HG03025 (cell line): ENCODE measurements around the gene PARP11.
"Not testable (repeated sequence)": the region's sequence is repeated elsewhere in the genome, so short reads cannot be mapped to it uniquely, and the experiment has no call there.

Source experiments
- ATAC-seq: cut with Tn5 transposase; IDR thresholded peaks from one replicate; pipeline ENCODE4 v1.9.1; 2021; ENCODE audit warnings: mild to moderate bottlenecking, moderate library complexity; ENCODE audit not compliant: unreplicated experiment, low FRiP score

The PARP11 gene

DNA sequence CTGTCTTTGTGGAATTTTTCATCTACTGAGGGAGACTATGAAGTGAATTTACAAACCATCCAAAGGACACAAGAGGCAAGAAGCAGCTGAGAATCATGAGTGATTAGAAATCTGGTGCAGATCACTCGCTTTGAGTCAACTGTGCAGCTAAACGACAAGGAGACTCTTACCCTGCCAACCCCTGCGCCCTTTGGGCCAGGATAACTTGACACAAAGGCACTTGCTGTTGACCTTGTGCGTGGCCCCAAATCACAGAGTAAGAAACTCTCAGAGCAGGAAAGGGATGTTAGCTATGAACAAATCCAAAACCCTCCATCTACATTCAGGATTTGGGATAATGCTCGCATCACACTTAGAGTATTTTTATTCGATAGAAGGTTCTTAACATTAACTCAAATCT, 11.5 kb upstream of the PARP11 start:
- ATAC-seq, result no peak

- no peak for ATAC-seq
Measured at GRCh38 chr12:3882896-3883564, 9.8 kb upstream of the PARP11 start.

DNA sequence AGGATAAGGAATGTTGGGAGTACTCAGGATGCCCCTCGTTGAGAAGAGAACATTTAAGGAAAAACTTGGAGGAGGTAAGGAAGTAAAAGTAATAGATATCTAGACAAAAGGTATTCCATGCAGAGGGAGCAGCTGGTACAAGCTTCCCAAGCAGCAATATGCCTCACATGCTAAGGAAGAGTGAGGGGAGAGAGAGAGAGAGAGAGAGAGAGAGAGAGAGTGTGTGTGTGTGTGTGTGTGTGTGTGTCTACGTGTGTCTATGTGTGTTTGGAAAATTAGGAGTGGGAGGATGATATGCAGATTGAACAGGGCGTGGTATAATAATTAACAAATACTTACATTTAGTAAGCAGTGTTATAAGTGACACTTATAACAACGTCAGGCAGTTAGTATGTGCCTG, 9.2 kb upstream of the PARP11 start:
- ATAC-seq, result no peak

DNA sequence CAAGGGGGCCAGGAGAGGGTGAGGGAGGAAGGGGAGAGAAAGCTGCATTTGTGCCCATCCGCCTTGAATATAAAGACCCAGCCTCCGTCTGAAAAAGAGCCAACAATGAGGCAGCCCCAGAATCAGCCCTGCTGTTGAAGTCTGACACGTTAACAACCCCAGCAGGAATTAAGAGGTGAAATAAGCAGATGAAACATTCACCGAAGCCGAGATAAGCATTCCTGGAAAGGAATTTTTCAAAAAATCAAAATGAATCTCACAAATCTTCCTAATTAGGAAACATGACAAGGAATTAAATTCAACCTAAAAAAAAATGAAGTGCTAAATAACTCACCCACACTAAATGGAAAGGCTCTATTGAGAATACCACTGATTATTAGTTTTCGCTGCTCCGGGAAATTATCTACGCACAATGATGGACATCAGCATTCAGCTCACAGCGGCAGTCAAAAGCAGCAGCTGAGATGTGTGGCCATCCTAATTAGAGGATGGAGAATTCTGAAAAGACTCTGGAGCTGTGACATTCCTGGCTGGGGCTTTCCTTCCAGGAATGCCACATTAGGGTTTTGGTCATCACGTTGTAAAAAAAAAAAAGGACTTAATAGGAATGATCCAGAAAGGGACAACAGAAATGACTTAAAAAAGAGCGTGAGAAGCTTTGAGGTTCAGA, 8.2 kb upstream of the PARP11 start:
- ATAC-seq, result no peak

- no peak for ATAC-seq
Measured at GRCh38 chr12:3879846-3880245, 6.6 kb upstream of the PARP11 start.

- ATAC-seq, result no peak
Measured at GRCh38 chr12:3871356-3871755, 1.8 kb downstream of the PARP11 start.

GRCh38 chr12:3869865-3870264, 3.3 kb downstream of the PARP11 start:
- ATAC-seq, result no peak

- ATAC-seq, result no peak
Measured at GRCh38 chr12:3869433-3869832, 3.8 kb downstream of the PARP11 start.

DNA sequence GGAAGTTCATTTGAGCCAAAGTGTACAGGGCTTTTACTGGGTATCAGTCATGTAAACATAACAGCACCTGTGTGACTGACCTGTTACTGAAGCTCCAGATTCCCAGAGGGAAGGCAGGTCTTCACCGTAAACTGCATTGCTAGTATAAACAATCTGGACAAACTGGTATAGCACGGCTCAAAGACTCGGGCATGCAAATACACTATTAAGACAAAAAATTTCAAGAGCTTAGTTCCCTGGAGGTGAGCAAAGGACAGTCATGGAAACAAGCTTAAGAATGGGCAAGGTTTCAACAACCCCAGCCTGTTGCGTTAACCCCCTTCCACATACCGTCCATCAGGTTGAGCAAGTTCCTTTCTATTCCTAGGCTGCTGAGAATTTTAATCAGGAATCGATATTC, 9.4 kb downstream of the PARP11 start:
- ATAC-seq, result no peak

DNA sequence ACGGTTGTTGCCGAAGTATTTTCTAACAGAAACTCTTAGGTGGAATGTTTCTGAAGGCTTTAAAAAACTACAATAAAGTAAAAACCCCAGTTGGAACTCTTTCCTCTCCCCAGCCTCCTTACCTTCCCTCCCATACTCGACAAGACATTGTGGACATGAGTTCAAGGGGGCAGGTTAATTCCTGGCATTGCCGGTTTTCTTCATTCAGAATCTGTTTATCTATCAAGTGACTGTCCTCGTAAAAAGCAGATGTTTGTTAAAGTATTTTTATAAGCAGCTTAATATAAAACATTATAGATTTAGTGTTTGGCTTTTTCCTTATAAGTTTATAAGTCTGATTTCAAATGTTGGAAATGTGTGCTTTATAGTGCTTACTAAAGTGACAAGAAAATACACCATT, 30.7 kb downstream of the PARP11 start:
- no peak for ATAC-seq

- ATAC-seq, result no peak
Measured at GRCh38 chr12:3841783-3842182, 31.4 kb downstream of the PARP11 start.

DNA sequence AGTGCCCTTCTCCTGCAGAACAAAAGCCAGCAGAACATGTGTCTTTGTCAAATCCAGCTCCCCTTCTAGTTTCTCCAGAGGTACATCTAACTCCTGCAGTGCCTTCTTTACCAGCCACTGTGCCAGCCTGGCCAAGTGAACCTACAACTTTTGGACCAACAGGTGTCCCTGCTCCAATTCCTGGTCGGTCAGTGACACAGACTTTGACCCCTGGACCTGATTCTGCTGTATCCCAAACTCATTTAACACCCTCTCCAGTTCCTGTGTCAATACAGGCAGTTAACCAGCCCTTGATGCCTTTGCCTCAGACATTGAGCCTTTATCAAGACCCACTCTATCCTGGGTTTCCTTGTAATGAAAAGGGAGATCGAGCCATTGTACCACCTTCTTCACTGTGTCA, 32.4 kb downstream of the PARP11 start:
- not testable (repeated sequence) for ATAC-seq

GRCh38 chr12:3839745-3840144, 33.5 kb downstream of the PARP11 start:
- ATAC-seq, result not testable (repeated sequence)

DNA sequence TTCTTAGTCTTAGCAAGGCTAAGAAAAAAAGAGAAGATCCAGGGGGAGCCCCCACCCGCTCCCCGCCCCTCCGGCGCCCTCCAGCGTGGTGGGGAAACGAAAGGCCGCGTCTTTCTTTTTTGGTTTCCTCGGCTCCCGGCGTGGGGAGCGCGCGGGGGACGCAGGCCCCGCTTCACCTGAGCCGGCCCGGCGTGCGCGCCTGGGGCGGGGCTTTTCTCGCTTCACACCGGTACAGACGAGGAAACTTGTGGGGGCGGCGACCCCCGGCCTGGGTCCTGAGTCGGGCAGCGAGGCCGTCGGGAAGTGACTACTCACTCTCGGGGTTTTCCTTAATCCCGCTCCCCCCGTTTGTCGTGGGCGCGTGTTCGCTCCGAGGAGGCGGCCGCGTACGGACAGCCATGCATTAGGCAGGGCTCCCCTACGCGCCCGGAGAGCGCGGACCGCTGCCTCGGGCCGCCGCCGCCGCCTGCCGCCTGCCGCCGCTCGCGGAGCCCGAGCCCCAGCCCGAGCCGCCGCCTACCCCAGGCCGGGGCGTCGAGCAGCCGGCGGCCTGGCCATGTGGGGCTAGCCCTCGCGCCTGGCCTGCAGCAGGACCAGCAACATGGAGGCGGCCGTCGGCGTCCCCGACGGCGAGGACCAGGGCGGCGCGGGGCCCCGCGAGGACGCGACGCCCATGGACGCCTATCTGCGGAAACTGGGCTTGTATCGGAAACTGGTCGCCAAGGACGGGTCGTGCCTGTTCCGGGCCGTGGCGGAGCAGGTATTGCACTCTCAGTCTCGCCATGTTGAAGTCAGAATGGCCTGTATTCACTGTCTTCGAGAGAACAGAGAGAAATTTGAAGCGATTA, 34.3 kb downstream of the PARP11 start:
- peak; percentile 39 for ATAC-seq

DNA sequence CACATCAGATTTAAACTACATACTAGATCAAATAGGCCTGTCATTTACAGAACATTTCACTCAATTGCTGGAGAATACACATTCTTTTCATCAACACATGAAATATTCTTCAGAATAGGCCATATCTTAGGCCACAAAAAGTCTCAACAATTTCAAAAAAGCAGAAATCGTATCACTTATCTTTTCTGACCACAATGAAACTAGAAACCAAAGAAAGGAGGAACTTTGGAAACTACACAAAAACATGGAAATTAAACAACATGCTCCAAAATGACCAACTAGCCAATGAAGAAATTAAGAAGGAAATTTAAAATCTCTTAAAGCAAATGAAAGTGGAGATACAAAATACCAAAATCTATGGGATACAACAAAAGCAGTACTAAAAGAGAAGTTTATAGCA, 35.1 kb downstream of the PARP11 start:
- ATAC-seq, result no peak

GRCh38 chr12:3837049-3837448, 36.1 kb downstream of the PARP11 start:
- ATAC-seq, result no peak

DNA sequence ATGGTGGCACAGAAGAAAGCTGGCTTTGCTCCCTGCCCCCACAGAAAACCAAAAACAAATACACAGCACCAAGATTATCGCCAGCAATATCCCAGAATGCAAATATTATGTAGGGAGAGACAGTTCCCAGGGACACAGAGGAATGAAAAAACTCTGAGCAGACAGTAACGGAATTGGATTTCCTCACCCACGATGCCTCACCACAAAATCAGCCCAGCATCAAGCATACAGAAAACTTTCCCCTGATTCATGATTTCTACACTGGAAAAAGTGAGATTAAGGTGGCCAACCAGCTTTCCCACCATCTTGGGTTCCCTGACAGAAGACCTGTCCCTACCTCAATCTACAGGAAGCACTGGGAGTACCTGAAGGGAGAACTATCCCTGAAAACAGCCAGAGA, 36.6 kb downstream of the PARP11 start:
- ATAC-seq, result no peak

DNA sequence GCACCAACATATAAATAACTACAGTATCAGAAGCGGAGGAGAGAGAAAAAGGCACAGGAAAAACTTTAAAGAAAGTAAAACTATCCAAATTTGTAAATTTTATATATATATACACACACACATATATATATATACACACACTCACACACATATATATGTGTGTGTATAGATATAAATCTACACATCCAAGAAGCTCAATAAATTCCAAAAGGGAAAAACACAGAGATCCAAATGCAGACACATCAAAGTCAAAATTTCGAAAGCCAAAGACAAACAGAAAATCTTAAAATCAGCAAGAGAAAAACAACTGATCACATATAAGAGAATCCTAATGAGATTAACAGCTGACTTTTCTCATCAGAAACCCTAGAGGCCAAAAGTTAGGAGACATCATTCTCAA, 37.3 kb downstream of the PARP11 start:
- no peak for ATAC-seq

DNA sequence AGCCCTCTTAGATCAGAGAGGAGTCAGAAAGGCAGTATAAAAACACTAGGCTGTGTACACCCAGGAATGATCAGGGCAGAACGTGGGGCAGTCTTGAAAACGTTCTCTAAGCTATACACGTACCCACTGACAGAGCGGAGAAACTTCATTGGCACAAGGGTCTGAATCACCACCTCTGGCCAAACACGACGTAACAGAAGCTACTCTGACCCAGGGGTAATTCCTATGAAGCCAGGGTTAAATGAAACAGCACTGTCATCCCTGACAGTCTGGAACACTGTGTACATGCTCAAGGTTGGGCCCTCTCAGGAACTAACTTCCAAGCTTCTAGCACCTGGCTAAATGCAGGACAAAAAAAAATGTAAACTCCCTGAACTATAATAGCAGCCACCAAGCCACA, 38.4 kb downstream of the PARP11 start:
- no peak for ATAC-seq

DNA sequence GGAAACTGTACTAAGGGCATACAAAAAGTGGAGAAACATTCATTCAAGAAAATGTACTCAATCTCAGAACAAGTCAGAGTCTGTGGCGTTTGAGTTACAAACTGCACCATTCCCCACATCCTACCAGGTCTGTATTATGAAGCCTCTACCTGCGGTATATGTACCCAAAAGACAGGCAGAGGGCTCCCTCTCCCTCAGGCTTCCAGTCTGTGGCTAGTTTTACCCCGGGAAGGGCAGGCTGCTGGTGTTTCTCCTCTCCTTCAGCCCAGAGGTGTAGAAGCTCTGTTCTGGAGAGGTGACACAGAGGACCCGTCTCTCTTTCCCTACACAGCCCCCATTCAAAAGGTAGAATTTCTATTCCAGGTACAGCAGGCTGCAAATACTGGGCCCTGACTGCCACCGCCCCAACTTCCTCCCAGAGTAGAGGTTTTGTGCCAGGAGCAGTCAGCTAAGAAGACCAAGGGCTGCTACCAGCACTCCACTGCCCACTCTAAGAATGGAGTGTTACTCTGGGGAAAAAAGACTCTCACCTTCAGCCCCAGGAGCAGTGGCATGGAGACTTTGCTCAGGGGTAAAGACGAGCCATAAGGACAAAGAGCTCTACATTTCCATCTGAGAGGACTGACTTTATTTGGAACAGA, 39.4 kb downstream of the PARP11 start:
- no peak for ATAC-seq

DNA sequence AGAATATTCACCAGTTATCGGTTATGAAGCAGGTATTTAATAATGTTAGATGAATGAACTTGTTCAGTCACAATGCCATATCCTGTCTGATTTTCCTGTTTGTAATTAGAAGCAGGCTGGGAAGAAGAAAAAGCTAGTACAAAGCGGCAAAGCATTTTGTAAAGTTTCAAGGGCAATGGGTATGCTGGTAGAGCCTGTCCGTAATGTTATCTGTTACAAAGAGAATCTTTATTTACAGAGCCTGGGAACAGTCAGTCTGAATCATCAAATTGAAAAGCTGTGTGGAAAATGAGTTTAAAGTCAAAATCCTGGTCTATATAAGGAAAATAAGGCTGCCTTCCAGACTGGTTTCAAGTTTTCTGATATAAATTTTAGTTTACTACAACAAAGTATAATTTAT, 40.5 kb downstream of the PARP11 start:
- no peak for ATAC-seq
